HuH-7.5 (cell line): ENCODE measurements around the gene CLDN34.

Experiments
- DNase-seq: peaks from one replicate; pipeline ENCODE4 v3.0.0; 2011; ENCODE audit warnings: low spot score

CLDN34 gene

GRCh38 chrX:9966775-9967408, at the start of gene CLDN34:
CLDN34 (plus strand) TSS chrX:9967358; CDS start chrX:9967358, 0 bp downstream.
- DNase-seq = no peak

GRCh38 chrX:9917861-9918260, 49.3 kb upstream of the CLDN34 start:
- no peak for DNase-seq

GRCh38 chrX:9919632-9920172, 47.5 kb upstream of the CLDN34 start:
- no peak for DNase-seq

GRCh38 chrX:9921407-9921806, 45.8 kb upstream of the CLDN34 start:
- no peak for DNase-seq

- no peak for DNase-seq
Observed at GRCh38 chrX:9923357-9923756, 43.8 kb upstream of the CLDN34 start.

- no peak for DNase-seq
Observed at GRCh38 chrX:9926002-9926401, 41.2 kb upstream of the CLDN34 start.

GRCh38 chrX:9927698-9928482, 39.3 kb upstream of the CLDN34 start:
- no peak for DNase-seq

GRCh38 chrX:9935436-9935835, 31.7 kb upstream of the CLDN34 start:
- DNase-seq = no peak

- DNase-seq = no peak
Observed at GRCh38 chrX:9937761-9938160, 29.4 kb upstream of the CLDN34 start.

- no peak for DNase-seq
Observed at GRCh38 chrX:9938516-9938915, 28.6 kb upstream of the CLDN34 start.

- DNase-seq = no peak
Observed at GRCh38 chrX:9940421-9940820, 26.7 kb upstream of the CLDN34 start.

- DNase-seq = no peak
Observed at GRCh38 chrX:9942086-9942485, 25.1 kb upstream of the CLDN34 start.

GRCh38 chrX:9943420-9943819, 23.7 kb upstream of the CLDN34 start:
- DNase-seq = no peak

- DNase-seq = no peak
Observed at GRCh38 chrX:9947131-9947794, 19.9 kb upstream of the CLDN34 start.

- no peak for DNase-seq
Observed at GRCh38 chrX:9948406-9948805, 18.8 kb upstream of the CLDN34 start.

GRCh38 chrX:9952300-9952699, 14.9 kb upstream of the CLDN34 start:
- DNase-seq = no peak

GRCh38 chrX:9953396-9953795, 13.8 kb upstream of the CLDN34 start:
- DNase-seq = no peak

- DNase-seq = no peak
Observed at GRCh38 chrX:9955506-9955905, 11.7 kb upstream of the CLDN34 start.

- DNase-seq = no peak
Observed at GRCh38 chrX:9957743-9958142, 9.4 kb upstream of the CLDN34 start.

GRCh38 chrX:9958183-9958582, 9.0 kb upstream of the CLDN34 start:
- DNase-seq = no peak

- DNase-seq = no peak
Observed at GRCh38 chrX:9961750-9962149, 5.4 kb upstream of the CLDN34 start.

GRCh38 chrX:9977635-9978034, 10.5 kb downstream of the CLDN34 start:
- no peak for DNase-seq

GRCh38 chrX:9980401-9980800, 13.2 kb downstream of the CLDN34 start:
- DNase-seq = no peak
